Esophagus squamous epithelium (tissue), 5 donors: ENCODE measurements around the gene PARP14. TPM values are rescaled to one million over a fixed set of nuclear protein-coding genes. Genes with fewer than 3 reads are reported as not detected.

Experiments
- DNase-seq: peaks from one replicate; lab custom pipeline; 2025; lab: John Stamatoyannopoulos, UW
- H3K27ac ChIP-seq, 4 donors: fragments of 200-600 bp; sonication (generic); one replicate each; pipeline ENCODE4 v1.5.1; 2016 to 2019; ENCODE audit warnings: mild to moderate bottlenecking in 1 of 4
- H3K27me3 ChIP-seq, 4 donors: fragments of 200-600 bp; sonication (generic); 1 replicate in 3 of 4; 2 replicates in 1 of 4; pipeline versions ENCODE4 v1.5.1 to v1.6.0; 2017 to 2021; ENCODE audit warnings: antibody characterized with exemption in 1 of 4
- H3K36me3 ChIP-seq, 3 donors: fragments of 200-600 bp; sonication (generic); one replicate each; pipeline ENCODE4 v1.5.1; 2016 to 2019
- H3K4me1 ChIP-seq, 3 donors: fragments of 200-600 bp; sonication (generic); one replicate each; pipeline ENCODE4 v1.5.1; 2017 to 2019
- H3K4me3 ChIP-seq, 4 donors: fragments of 200-600 bp; sonication (generic); 1 replicate in 3 of 4; 2 replicates in 1 of 4; pipeline ENCODE4 v1.5.1; 2016 to 2019; ENCODE audit warnings: mild to moderate bottlenecking in 2 of 4, moderate library complexity in 1 of 4
- H3K9me3 ChIP-seq, 3 donors: fragments of 200-600 bp; sonication (generic); one replicate each; pipeline ENCODE4 v1.5.1; 2016 to 2019
- POLR2A ChIP-seq, 4 donors: fragments of 450-650 bp; IDR thresholded peaks; one replicate each; pipeline ENCODE4 v1.6.1; 2017; ENCODE audit warnings: antibody characterized with exemption in 4 of 4, mild to moderate bottlenecking in 4 of 4, moderate library complexity in 3 of 4
- WGBS, 2 donors: methylation state at CpG; one replicate each; pipeline ENCODE4 v1.1.5; 2018; 5-methylcytosine and 5-hydroxymethylcytosine counted together
- intact Hi-C: fragments of 100-400 bp; cut with DNase I; formaldehyde crosslinking; loops from one replicate; pipeline ENCODE4 v1.15.0; 2022
- total RNA-seq, 4 donors: library from RNA; depleted of rRNA; stranded (reverse); fragments of >200 nt; gene quantifications; one replicate each; pipeline ENCODE4 v1.1.0, GENCODE V29; 2016
- TF ChIP-seq, protein P1 (sequence below), 6 experiments: fragments of 450-650 bp in 4 of 6; fragments of 200-600 bp in 2 of 6; sonication (generic) in 2 of 6; IDR thresholded peaks; one replicate each; pipeline ENCODE4 v1.5.1; 2016 to 2019; ENCODE audit warnings: antibody characterized with exemption in 6 of 6, mild to moderate bottlenecking in 4 of 6, moderate library complexity in 4 of 6
- donor health status: DM: yes; HTN: yes; CAD: no.

PARP14 gene
- total RNA-seq, 4 donors from 2014 or later, result 9.5 to 34.1 (median 22.9) TPM

DNA sequence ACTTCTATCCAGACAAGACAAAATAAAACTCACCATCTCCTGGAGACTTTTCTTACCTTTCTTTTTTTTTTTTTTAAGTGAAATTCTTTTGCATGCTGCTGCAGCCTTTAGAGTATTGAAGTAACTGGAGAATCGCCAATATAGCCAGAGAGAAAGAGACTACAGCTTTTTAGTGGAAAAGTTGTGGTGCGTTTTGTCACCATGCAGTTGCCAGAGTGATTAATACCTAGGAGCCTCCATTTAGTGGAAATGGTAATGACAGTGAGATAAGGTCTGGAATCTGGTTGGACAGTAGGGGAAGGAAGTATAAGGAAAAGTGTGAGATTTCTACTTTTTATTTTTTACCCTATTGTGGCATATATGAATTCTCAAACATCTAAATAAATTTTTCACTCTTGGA lies 18.1 kb upstream of the PARP14 start:
- H3K27me3 ChIP-seq, result peaks cover 0 to 3% (median 0%) of the 10 kb centered on the region in 4 donors
- no peak for DNase-seq
- no peak overlapping the region for H3K27ac ChIP-seq
- TF ChIP-seq, protein P1, sequence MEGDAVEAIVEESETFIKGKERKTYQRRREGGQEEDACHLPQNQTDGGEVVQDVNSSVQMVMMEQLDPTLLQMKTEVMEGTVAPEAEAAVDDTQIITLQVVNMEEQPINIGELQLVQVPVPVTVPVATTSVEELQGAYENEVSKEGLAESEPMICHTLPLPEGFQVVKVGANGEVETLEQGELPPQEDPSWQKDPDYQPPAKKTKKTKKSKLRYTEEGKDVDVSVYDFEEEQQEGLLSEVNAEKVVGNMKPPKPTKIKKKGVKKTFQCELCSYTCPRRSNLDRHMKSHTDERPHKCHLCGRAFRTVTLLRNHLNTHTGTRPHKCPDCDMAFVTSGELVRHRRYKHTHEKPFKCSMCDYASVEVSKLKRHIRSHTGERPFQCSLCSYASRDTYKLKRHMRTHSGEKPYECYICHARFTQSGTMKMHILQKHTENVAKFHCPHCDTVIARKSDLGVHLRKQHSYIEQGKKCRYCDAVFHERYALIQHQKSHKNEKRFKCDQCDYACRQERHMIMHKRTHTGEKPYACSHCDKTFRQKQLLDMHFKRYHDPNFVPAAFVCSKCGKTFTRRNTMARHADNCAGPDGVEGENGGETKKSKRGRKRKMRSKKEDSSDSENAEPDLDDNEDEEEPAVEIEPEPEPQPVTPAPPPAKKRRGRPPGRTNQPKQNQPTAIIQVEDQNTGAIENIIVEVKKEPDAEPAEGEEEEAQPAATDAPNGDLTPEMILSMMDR (IDR thresholded peaks at IDR 0.05), result no peak
- no peak for TF ChIP-seq POLR2A (IDR thresholded peaks at IDR 0.05)
- intact Hi-C loops, result no loop called here
- H3K36me3 ChIP-seq, result no peaks in the 10 kb centered on the region
- WGBS, 2 donors, result 47 to 49% methylated on average over 2 of the region's 2 CpGs
- H3K4me3 ChIP-seq, result no peak overlapping the region
- no peaks in the 10 kb centered on the region for H3K9me3 ChIP-seq
- no peaks in the 10 kb centered on the region for H3K4me1 ChIP-seq

DNA sequence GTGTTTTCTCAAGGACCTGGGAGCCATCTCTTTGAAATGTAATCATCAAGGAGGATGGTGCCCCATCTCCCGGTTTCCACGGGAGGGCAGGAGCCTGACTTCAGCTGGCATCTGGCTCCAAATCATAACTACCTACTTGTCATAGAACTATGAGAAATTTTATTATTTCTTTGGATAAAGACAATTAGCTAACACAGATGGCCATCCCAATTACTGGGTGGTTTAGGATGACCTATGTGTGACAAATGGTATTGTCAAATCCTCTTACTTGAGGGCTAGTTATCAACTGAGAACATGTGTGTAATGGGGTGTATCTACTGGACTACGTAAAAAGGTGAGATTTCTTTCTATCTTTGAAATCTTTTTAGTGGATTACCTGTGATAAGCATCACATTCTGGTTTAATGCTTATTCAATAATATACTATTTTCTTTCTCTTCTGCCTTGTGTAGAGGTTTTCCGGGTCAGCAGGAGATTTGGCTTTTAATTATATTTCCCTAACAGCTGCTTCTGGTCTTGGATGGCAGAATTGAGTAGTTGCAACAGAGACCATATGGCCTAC lies 15.3 kb upstream of the PARP14 start:
- no peaks in the 10 kb centered on the region for H3K4me1 ChIP-seq
- no peak for TF ChIP-seq POLR2A (IDR thresholded peaks at IDR 0.05)
- TF ChIP-seq, protein P1 (IDR thresholded peaks at IDR 0.05), result no peak
- H3K9me3 ChIP-seq, result no peaks in the 10 kb centered on the region
- intact Hi-C loops, result no loop called here
- no peak for DNase-seq
- no peak overlapping the region for H3K27ac ChIP-seq
- no peaks in the 10 kb centered on the region for H3K27me3 ChIP-seq
- H3K36me3 ChIP-seq, result no peaks in the 10 kb centered on the region
- WGBS, 2 donors, result 65 to 75% methylated on average over 4 of the region's 4 CpGs
- H3K4me3 ChIP-seq, result no peak overlapping the region

DNA sequence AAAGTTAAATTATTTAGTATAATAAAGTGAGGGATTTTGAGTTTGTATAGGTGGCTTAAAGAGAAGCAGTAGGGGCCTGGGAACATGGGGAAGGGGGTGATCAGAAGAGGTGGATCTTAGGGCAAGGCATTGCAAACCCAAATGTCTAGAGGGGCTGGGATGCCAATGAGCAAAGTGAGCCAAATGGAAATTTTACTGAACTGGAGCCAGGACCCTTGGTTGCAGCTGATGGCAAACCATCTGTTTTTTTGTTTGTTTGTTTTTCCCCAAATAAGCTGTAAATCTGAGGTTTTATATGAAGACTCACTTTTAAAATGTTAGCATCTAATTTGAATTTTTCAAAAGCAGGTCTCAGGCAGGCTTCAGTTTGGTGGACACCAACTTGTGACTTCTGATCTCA lies 14.8 kb upstream of the PARP14 start:
- Histone ChIP-seq H3K4me3 (no peak overlapping the region), H3K36me3 (no peaks in the 10 kb centered on the region), H3K27me3 (no peaks in the 10 kb centered on the region), H3K27ac (no peak overlapping the region), H3K4me1 (no peaks in the 10 kb centered on the region), H3K9me3 (no peaks in the 10 kb centered on the region)
- intact Hi-C loops, result no loop called here
- TF ChIP-seq, protein P1 (IDR thresholded peaks at IDR 0.05), result no peak
- no peak for TF ChIP-seq POLR2A (IDR thresholded peaks at IDR 0.05)
- no peak for DNase-seq

DNA sequence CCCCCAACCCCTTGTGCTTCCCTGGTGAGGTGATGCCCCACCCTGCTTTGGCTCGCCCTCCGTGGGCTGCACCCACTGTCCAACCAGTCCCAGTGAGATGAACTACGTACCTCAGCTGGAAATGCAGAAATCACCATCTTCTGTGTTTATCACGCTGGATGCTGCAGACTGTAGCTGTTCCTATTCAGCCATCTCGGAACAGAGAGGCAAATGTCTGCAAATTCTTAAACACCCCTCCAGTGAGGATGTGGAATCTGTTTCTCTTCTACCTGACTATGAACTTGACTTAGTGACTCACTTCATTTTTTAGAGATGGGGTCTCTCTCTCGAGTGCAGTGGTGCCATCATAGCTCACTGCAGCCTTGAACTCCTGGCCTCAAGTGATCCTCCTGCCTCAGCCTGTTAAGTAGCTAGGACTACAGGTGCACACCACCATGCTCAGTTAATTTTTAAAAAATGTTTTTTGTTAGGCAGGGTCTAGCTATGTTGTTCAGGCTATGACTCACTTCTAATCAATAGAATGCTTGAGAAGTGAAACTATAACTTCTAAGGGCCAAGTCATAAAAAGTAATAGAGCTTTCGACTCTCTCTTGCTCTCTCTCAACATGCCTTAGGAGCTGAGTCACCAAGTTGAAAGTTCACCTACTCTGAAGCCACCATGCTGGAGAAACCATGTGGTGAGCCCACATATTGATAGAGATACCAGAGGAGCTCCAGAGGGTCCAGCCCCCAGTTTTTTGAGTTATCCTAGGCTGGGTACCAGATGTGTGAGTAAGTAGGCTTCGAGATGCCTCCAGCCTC lies 11.5 kb upstream of the PARP14 start:
- DNase-seq, result no peak
- intact Hi-C loops, result no loop called here
- H3K4me1 ChIP-seq, result no peaks in the 10 kb centered on the region
- no peak overlapping the region for H3K4me3 ChIP-seq
- H3K36me3 ChIP-seq, result no peaks in the 10 kb centered on the region
- H3K27ac ChIP-seq, result no peak overlapping the region
- TF ChIP-seq, protein P1 (IDR thresholded peaks at IDR 0.05), result no peak
- TF ChIP-seq POLR2A (IDR thresholded peaks at IDR 0.05), result no peak
- no peaks in the 10 kb centered on the region for H3K9me3 ChIP-seq
- 80 to 81% methylated on average over 5 to 6 of the region's 8 CpGs for WGBS, 2 donors
- no peaks in the 10 kb centered on the region for H3K27me3 ChIP-seq

DNA sequence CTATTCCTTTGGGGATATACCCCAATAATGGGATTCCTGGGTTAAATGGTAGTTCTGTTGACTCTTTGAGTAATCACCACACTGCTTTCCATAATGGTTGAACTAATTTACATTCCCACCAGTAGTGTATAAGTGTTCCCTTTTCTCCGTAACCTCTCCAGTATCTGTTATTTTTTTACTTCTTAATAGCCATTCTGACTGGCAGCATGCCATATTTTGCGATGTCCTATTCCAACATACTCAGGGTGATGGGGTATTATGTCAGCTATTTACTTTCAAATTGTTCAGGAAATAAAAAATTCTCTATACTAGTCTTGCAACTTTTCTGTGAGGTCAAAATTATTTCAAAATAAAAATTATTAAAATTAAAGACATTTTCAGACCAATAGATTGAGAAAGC lies 9.1 kb upstream of the PARP14 start:
- Histone ChIP-seq H3K27ac (no peak overlapping the region), H3K4me3 (no peak overlapping the region), H3K36me3 (no peaks in the 10 kb centered on the region), H3K4me1 (no peaks in the 10 kb centered on the region), H3K27me3 (no peaks in the 10 kb centered on the region), H3K9me3 (no peaks in the 10 kb centered on the region)
- no peak for DNase-seq
- WGBS, 2 donors, result 63 to 76% methylated on average over 2 of the region's 2 CpGs
- TF ChIP-seq, protein P1 (IDR thresholded peaks at IDR 0.05), result no peak
- no peak for TF ChIP-seq POLR2A (IDR thresholded peaks at IDR 0.05)
- intact Hi-C loops, result loop anchor here (5.0 kb wide), 1 partner anchor 99 kb away; no protein-coding TSS in a partner anchor
